ENCODE measurements around the gene DYNC1LI2.

The DYNC1LI2 gene

GRCh38 chr16:66719246-66719645 lies 32.2 kb downstream of the DYNC1LI2 start:
- Histone ChIP-seq H4K8ac (ENCODE audit: low read depth, low read length) (no peak overlapping the region), H3K4ac (ENCODE audit: low read depth, low read length) (no peak overlapping the region), H2AK5ac (ENCODE audit: low read length) (no peak overlapping the region), H3K27me3 (ENCODE audit: insufficient read depth, low read length) (no peaks in the 10 kb centered on the region), H2BK5ac (ENCODE audit: low read depth, low read length, poor library complexity) (no peak overlapping the region), H3K4me3 (ENCODE audit: low read depth, low read length) (no peak overlapping the region), H3K9ac (ENCODE audit: low read length) (no peak overlapping the region), H3K27ac (ENCODE audit: low read depth, low read length) (no peak overlapping the region), H3K36me3 (ENCODE audit: control insufficient read depth in 1 of 2, insufficient read depth in 2 of 2, low read length in 2 of 2) (peaks cover 10 to 17% of the 10 kb centered on the region in 2 experiments), H3K4me1 (ENCODE audit: control insufficient read depth in 1 of 2, insufficient read depth in 2 of 2, low read length in 2 of 2) (peaks cover 4 to 5% of the 10 kb centered on the region in 2 experiments), H2AFZ (ENCODE audit: insufficient read depth, low read length, poor library complexity) (no peak overlapping the region), H4K91ac (ENCODE audit: low read depth, low read length) (no peak overlapping the region), H2BK12ac (ENCODE audit: low read length) (no peak overlapping the region), H3K23ac (ENCODE audit: low read length) (no peak overlapping the region), H3K9me3 (ENCODE audit: insufficient read depth, low read depth, low read length) (no peaks in the 10 kb centered on the region), H3K79me2 (ENCODE audit: control insufficient read depth, insufficient read depth, low read length, poor library complexity) (no peaks in the 10 kb centered on the region), H3K18ac (ENCODE audit: low read length) (no peak overlapping the region), H2BK120ac (ENCODE audit: insufficient read depth, low read length, poor library complexity) (no peak overlapping the region), H3K4me2 (ENCODE audit: low read length) (no peak overlapping the region), H4K12ac (ENCODE audit: low read depth, low read length) (no peak overlapping the region), H3K14ac (ENCODE audit: low read length) (no peak overlapping the region), H3K79me1 (ENCODE audit: low read length) (no peaks in the 10 kb centered on the region)
- DNase-seq = peak in 1 of 2 donors; percentile 67
- no CpG with 5 or more reads among the region's 4 CpGs for WGBS (ENCODE audit: extremely low coverage, insufficient coverage, insufficient read length)

DNA sequence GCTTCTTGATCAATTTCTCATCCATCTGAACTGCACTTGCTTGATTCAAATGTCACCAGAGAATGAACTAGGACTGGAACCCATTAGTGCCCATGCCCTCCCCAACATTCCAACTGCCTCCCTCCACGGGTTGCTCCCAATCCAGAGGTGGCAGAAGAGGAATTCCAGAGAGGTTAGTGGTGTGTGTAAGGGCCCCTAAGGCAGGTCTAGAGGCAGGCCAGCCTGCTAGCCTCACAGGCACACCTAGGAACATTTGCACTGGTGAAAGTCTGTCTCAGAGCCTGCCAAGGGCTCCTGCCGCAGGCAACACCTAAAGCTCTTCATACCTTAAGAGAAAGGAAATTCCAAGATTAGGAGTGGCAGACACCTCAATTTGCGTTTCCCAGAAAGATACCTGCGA lies 33.6 kb downstream of the DYNC1LI2 start:
- H4K8ac ChIP-seq (ENCODE audit: low read depth, low read length) = no peak overlapping the region
- H3K27me3 ChIP-seq (ENCODE audit: insufficient read depth, low read length) = no peaks in the 10 kb centered on the region
- peak; percentile 96 for DNase-seq
- H3K79me2 ChIP-seq (ENCODE audit: control insufficient read depth, insufficient read depth, low read length, poor library complexity) = no peaks in the 10 kb centered on the region
- no peak overlapping the region for H3K23ac ChIP-seq (ENCODE audit: low read length)
- H2BK5ac ChIP-seq (ENCODE audit: low read depth, low read length, poor library complexity) = no peak overlapping the region
- H4K91ac ChIP-seq (ENCODE audit: low read depth, low read length) = no peak overlapping the region
- H4K12ac ChIP-seq (ENCODE audit: low read depth, low read length) = no peak overlapping the region
- H3K27ac ChIP-seq (ENCODE audit: low read depth, low read length) = no peak overlapping the region
- no peak overlapping the region for H3K4me2 ChIP-seq (ENCODE audit: low read length)
- no peak overlapping the region for H2BK120ac ChIP-seq (ENCODE audit: insufficient read depth, low read length, poor library complexity)
- H3K4me1 ChIP-seq (ENCODE audit: control insufficient read depth in 1 of 2, insufficient read depth in 2 of 2, low read length in 2 of 2) = peaks cover 4 to 5% of the 10 kb centered on the region in 2 experiments
- H3K18ac ChIP-seq (ENCODE audit: low read length) = no peak overlapping the region
- no peak overlapping the region for H2AK5ac ChIP-seq (ENCODE audit: low read length)
- H3K79me1 ChIP-seq (ENCODE audit: low read length) = no peaks in the 10 kb centered on the region
- no peak overlapping the region for H2BK12ac ChIP-seq (ENCODE audit: low read length)
- WGBS (ENCODE audit: extremely low coverage, insufficient coverage, insufficient read length) = no CpG with 5 or more reads among the region's 4 CpGs
- H3K4me3 ChIP-seq (ENCODE audit: low read depth, low read length) = no peak overlapping the region
- no peaks in the 10 kb centered on the region for H3K9me3 ChIP-seq (ENCODE audit: insufficient read depth, low read depth, low read length)
- no peak overlapping the region for H3K9ac ChIP-seq (ENCODE audit: low read length)
- no peak overlapping the region for H3K14ac ChIP-seq (ENCODE audit: low read length)
- H2AFZ ChIP-seq (ENCODE audit: insufficient read depth, low read length, poor library complexity) = no peak overlapping the region
- H3K36me3 ChIP-seq (ENCODE audit: control insufficient read depth in 1 of 2, insufficient read depth in 2 of 2, low read length in 2 of 2) = peaks cover 5% of the 10 kb centered on the region in 2 experiments
- H3K4ac ChIP-seq (ENCODE audit: low read depth, low read length) = no peak overlapping the region

GRCh38 chr16:66717112-66717675 lies 34.2 kb downstream of the DYNC1LI2 start:
- Histone ChIP-seq H3K9me3 (ENCODE audit: insufficient read depth, low read depth, low read length) (peaks cover 2% of the 10 kb centered on the region), H3K4me1 (ENCODE audit: control insufficient read depth in 1 of 2, insufficient read depth in 2 of 2, low read length in 2 of 2) (peaks cover 4 to 5% of the 10 kb centered on the region in 2 experiments), H3K27me3 (ENCODE audit: insufficient read depth, low read length) (no peaks in the 10 kb centered on the region), H2BK120ac (ENCODE audit: insufficient read depth, low read length, poor library complexity) (no peak overlapping the region), H4K8ac (ENCODE audit: low read depth, low read length) (no peak overlapping the region), H3K79me1 (ENCODE audit: low read length) (no peaks in the 10 kb centered on the region), H3K9ac (ENCODE audit: low read length) (no peak overlapping the region), H4K12ac (ENCODE audit: low read depth, low read length) (no peak overlapping the region), H3K23ac (ENCODE audit: low read length) (no peak overlapping the region), H3K4me2 (ENCODE audit: low read length) (no peak overlapping the region), H3K4ac (ENCODE audit: low read depth, low read length) (no peak overlapping the region), H3K27ac (ENCODE audit: low read depth, low read length) (no peak overlapping the region), H2BK5ac (ENCODE audit: low read depth, low read length, poor library complexity) (no peak overlapping the region), H4K91ac (ENCODE audit: low read depth, low read length) (no peak overlapping the region), H3K4me3 (ENCODE audit: low read depth, low read length) (no peak overlapping the region), H2BK12ac (ENCODE audit: low read length) (no peak overlapping the region), H3K79me2 (ENCODE audit: control insufficient read depth, insufficient read depth, low read length, poor library complexity) (no peaks in the 10 kb centered on the region), H2AFZ (ENCODE audit: insufficient read depth, low read length, poor library complexity) (no peak overlapping the region), H3K36me3 (ENCODE audit: control insufficient read depth in 1 of 2, insufficient read depth in 2 of 2, low read length in 2 of 2) (peaks cover 4% of the 10 kb centered on the region in 2 experiments), H3K14ac (ENCODE audit: low read length) (no peak overlapping the region), H3K18ac (ENCODE audit: low read length) (no peak overlapping the region), H2AK5ac (ENCODE audit: low read length) (no peak overlapping the region)
- DNase-seq = peak; percentile 69 to 81
- no CpG with 5 or more reads among the region's 12 CpGs for WGBS (ENCODE audit: extremely low coverage, insufficient coverage, insufficient read length)

DNA sequence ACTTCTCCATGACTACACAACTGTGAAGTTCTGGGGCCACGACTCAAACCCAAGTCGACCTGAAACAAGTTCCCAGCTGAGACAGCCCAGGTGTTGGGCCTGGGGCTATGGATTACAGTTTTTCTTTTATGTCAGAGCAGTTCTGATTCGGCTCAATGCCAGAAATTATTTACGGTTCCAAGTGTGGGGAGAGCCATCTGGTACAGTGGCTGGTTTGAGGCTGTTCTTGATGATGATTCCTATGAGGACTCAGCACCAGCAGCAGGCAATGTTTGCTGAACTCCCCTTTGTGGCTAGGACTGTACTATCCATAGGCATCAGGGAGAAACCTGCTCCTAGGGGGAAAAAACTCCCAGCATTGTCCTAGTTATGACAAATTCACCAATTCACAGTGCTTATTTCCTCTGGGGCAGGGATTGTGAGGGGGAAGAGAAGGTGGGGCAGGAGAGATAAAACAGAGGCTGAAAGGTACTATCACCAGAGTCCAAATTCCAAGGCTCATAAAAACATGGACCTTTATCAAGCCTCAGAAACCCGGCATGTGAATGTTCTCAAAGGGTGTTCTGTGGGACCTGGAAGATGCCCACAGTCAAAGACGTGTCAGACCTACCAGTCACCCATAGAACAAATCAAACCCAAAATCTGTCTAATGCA lies 36.6 kb downstream of the DYNC1LI2 start:
- Histone ChIP-seq H3K9me3 (ENCODE audit: insufficient read depth, low read depth, low read length) (peaks cover 6% of the 10 kb centered on the region), H3K4me3 (ENCODE audit: low read depth, low read length) (no peak overlapping the region), H4K12ac (ENCODE audit: low read depth, low read length) (no peak overlapping the region), H3K23ac (ENCODE audit: low read length) (no peak overlapping the region), H3K18ac (ENCODE audit: low read length) (no peak overlapping the region), H3K4me2 (ENCODE audit: low read length) (no peak overlapping the region), H2BK120ac (ENCODE audit: insufficient read depth, low read length, poor library complexity) (no peak overlapping the region), H3K27ac (ENCODE audit: low read depth, low read length) (no peak overlapping the region), H3K14ac (ENCODE audit: low read length) (no peak overlapping the region), H3K4me1 (ENCODE audit: control insufficient read depth in 1 of 2, insufficient read depth in 2 of 2, low read length in 2 of 2) (peaks cover 4 to 5% of the 10 kb centered on the region in 2 experiments), H3K4ac (ENCODE audit: low read depth, low read length) (no peak overlapping the region), H3K27me3 (ENCODE audit: insufficient read depth, low read length) (no peaks in the 10 kb centered on the region), H3K9ac (ENCODE audit: low read length) (no peak overlapping the region), H3K79me1 (ENCODE audit: low read length) (no peaks in the 10 kb centered on the region), H4K91ac (ENCODE audit: low read depth, low read length) (no peak overlapping the region), H4K8ac (ENCODE audit: low read depth, low read length) (no peak overlapping the region), H2BK5ac (ENCODE audit: low read depth, low read length, poor library complexity) (no peak overlapping the region), H2BK12ac (ENCODE audit: low read length) (no peak overlapping the region), H2AFZ (ENCODE audit: insufficient read depth, low read length, poor library complexity) (no peak overlapping the region), H3K79me2 (ENCODE audit: control insufficient read depth, insufficient read depth, low read length, poor library complexity) (no peaks in the 10 kb centered on the region), H3K36me3 (ENCODE audit: control insufficient read depth in 1 of 2, insufficient read depth in 2 of 2, low read length in 2 of 2) (peaks cover 2 to 4% of the 10 kb centered on the region in 2 experiments), H2AK5ac (ENCODE audit: low read length) (no peak overlapping the region)
- whole genome bisulfite sequencing (ENCODE audit: extremely low coverage, insufficient coverage, insufficient read length) = no CpG with 5 or more reads among the region's 6 CpGs
- DNase-seq = peak; percentile 57 to 66

All from trophoblast cell (in vitro differentiated cells and primary cell).